Measurements from ENCODE around the gene RAD9A.
"Not testable (repeated sequence)": the region's sequence is repeated elsewhere in the genome, so short reads cannot be mapped to it uniquely, and the experiment has no call there.

RAD9A gene

GRCh38 chr11:67397986-67398660 is 6.3 kb downstream of the RAD9A start:
- no peak for DNase-seq

GRCh38 chr11:67398661-67399563 is 7.1 kb downstream of the RAD9A start:
- no peak for DNase-seq

GRCh38 chr11:67400251-67400941 is 8.6 kb downstream of the RAD9A start:
- DNase-seq: no peak

GRCh38 chr11:67400942-67401494 is 9.2 kb downstream of the RAD9A start:
- DNase-seq: no peak

- peak; percentile 37 for DNase-seq
Measured at GRCh38 chr11:67401495-67402191, 9.9 kb downstream of the RAD9A start, which contains the start of gene PPP1CA. TSS of gene PPP1CA (minus strand) at chr11:67401858. CDS start at chr11:67401782, 76 bp downstream.

GRCh38 chr11:67402192-67402839 is 10.5 kb downstream of the RAD9A start:
- not testable (repeated sequence) for DNase-seq

- not testable (repeated sequence) for DNase-seq
Measured at GRCh38 chr11:67403085-67403484, 11.3 kb downstream of the RAD9A start.

- DNase-seq: no peak
Measured at GRCh38 chr11:67404515-67405195, 12.9 kb downstream of the RAD9A start.

GRCh38 chr11:67405196-67405567 is 13.4 kb downstream of the RAD9A start:
- DNase-seq: no peak

GRCh38 chr11:67405688-67406339 is 14.0 kb downstream of the RAD9A start:
- DNase-seq: no peak

- DNase-seq: no peak
Measured at GRCh38 chr11:67406420-67406968, 14.7 kb downstream of the RAD9A start.

- no peak for DNase-seq
Measured at GRCh38 chr11:67406969-67407687, 15.3 kb downstream of the RAD9A start.

GRCh38 chr11:67407688-67408163 is 15.9 kb downstream of the RAD9A start:
- no peak for DNase-seq

- no peak for DNase-seq
Measured at GRCh38 chr11:67408437-67409200, 16.8 kb downstream of the RAD9A start.

- DNase-seq: no peak
Measured at GRCh38 chr11:67409261-67409666, 17.5 kb downstream of the RAD9A start.

GRCh38 chr11:67409781-67410368 is 18.1 kb downstream of the RAD9A start:
- DNase-seq: no peak

- DNase-seq: no peak
Measured at GRCh38 chr11:67410369-67410831, 18.6 kb downstream of the RAD9A start.
